Upper lobe of left lung (tissue), 6 donors: ENCODE results near the gene MSH6. TPM values are rescaled to one million over a fixed set of nuclear protein-coding genes. Genes with fewer than 3 reads are reported as not detected.

Experiments
- ATAC-seq, 2 donors: fragments of 200-7000 bp; cut with Tn5 transposase; one replicate each; pipeline ENCODE4 v1.9.1; 2022; ENCODE audit warnings: mild to moderate bottlenecking in 2 of 2, moderate library complexity in 2 of 2; ENCODE audit not compliant: low FRiP score in 2 of 2
- DNase-seq, 2 donors: peaks; one replicate each; pipeline ENCODE4 v3.0.0-alpha.2; 2019 to 2020
- H3K27ac ChIP-seq, 4 donors: fragments of 200-600 bp; sonication (generic); one replicate each; pipeline ENCODE4 v1.5.1; 2016 to 2019
- H3K27me3 ChIP-seq, 4 donors: fragments of 200-600 bp; sonication (generic); one replicate each; pipeline ENCODE4 v1.5.1; 2017 to 2019
- H3K36me3 ChIP-seq, 4 donors: fragments of 200-600 bp; sonication (generic); one replicate each; pipeline ENCODE4 v1.5.1; 2016 to 2019
- H3K4me1 ChIP-seq, 4 donors: fragments of 200-600 bp; sonication (generic); one replicate each; pipeline ENCODE4 v1.5.1; 2018 to 2019
- H3K4me3 ChIP-seq, 4 donors: fragments of 200-600 bp; sonication (generic); one replicate each; pipeline ENCODE4 v1.5.1; 2017 to 2019; ENCODE audit warnings: mild to moderate bottlenecking in 2 of 4, moderate library complexity in 1 of 4
- H3K9me3 ChIP-seq, 4 donors: fragments of 200-600 bp; sonication (generic); one replicate each; pipeline ENCODE4 v1.5.1; 2018 to 2019
- EP300 ChIP-seq, 4 donors: sonication (generic); formaldehyde crosslinking; IDR thresholded peaks; one replicate each; pipeline ENCODE4 v1.5.1; 2017; ENCODE audit warnings: antibody characterized with exemption in 4 of 4, control low read depth in 2 of 4
- POLR2A ChIP-seq, 4 donors: fragments of 450-650 bp; IDR thresholded peaks; one replicate each; pipeline ENCODE4 v1.5.1; 2016 to 2017; ENCODE audit warnings: antibody characterized with exemption in 4 of 4, mild to moderate bottlenecking in 2 of 4
- POLR2AphosphoS5 ChIP-seq, 2 donors: sonication (generic); formaldehyde crosslinking; IDR thresholded peaks; one replicate each; pipeline ENCODE4 v1.5.1; 2017; ENCODE audit warnings: antibody characterized with exemption in 2 of 2
- WGBS, 2 donors: methylation state at CpG; one replicate each; pipeline ENCODE4 v1.1.5; 2017 to 2018; 5-methylcytosine and 5-hydroxymethylcytosine counted together
- total RNA-seq, 6 donors: library from RNA; depleted of rRNA in 4 of 6; stranded (reverse); fragments of >200 nt in 4 of 6; gene quantifications; one replicate each; pipeline versions ENCODE4 v1.1.0 to v1.2.1, GENCODE V29; 2016 to 2021
- TF ChIP-seq, protein P1 (sequence below), 6 experiments: fragments of 450-650 bp in 4 of 6; fragments of 200-600 bp in 2 of 6; sonication (generic) in 2 of 6; IDR thresholded peaks; one replicate each; pipeline ENCODE4 v1.5.1; 2016 to 2019; ENCODE audit warnings: antibody characterized with exemption in 6 of 6
- donor health status: DM: no; HTN: no; CAD: no; lungs with moderate emphysema.
- donor health status: DM: no; HTN: yes; CAD: no; lungs with severe emphysema.

The MSH6 gene
- total RNA-seq, 6 donors from 2014 or later = 21.6 to 35.5 (median 30.3) TPM

- no peak for TF ChIP-seq POLR2AphosphoS5 (IDR thresholded peaks at IDR 0.05)
- no peak for TF ChIP-seq POLR2A (IDR thresholded peaks at IDR 0.05)
- TF ChIP-seq, protein P1, sequence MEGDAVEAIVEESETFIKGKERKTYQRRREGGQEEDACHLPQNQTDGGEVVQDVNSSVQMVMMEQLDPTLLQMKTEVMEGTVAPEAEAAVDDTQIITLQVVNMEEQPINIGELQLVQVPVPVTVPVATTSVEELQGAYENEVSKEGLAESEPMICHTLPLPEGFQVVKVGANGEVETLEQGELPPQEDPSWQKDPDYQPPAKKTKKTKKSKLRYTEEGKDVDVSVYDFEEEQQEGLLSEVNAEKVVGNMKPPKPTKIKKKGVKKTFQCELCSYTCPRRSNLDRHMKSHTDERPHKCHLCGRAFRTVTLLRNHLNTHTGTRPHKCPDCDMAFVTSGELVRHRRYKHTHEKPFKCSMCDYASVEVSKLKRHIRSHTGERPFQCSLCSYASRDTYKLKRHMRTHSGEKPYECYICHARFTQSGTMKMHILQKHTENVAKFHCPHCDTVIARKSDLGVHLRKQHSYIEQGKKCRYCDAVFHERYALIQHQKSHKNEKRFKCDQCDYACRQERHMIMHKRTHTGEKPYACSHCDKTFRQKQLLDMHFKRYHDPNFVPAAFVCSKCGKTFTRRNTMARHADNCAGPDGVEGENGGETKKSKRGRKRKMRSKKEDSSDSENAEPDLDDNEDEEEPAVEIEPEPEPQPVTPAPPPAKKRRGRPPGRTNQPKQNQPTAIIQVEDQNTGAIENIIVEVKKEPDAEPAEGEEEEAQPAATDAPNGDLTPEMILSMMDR (IDR thresholded peaks at IDR 0.05) = no peak
- no peak for TF ChIP-seq EP300 (IDR thresholded peaks at IDR 0.05)
- H3K4me1 ChIP-seq = no peaks in the 10 kb centered on the region
- ATAC-seq = no peak
- H3K9me3 ChIP-seq = no peaks in the 10 kb centered on the region
- H3K36me3 ChIP-seq = peaks cover 19 to 93% (median 46%) of the 10 kb centered on the region in 4 donors
- no peak overlapping the region for H3K4me3 ChIP-seq
- 96% methylated on average over 3 of the region's 3 CpGs for WGBS, 2 donors
- no peak overlapping the region for H3K27ac ChIP-seq
- no peaks in the 10 kb centered on the region for H3K27me3 ChIP-seq
- no peak for DNase-seq
Observed at GRCh38 chr2:47819834-47820233, 36.9 kb downstream of the MSH6 start.

GRCh38 chr2:47822518-47822917 is 39.6 kb downstream of the MSH6 start:
- H3K4me1 ChIP-seq = no peaks in the 10 kb centered on the region
- ATAC-seq (no peak), DNase-seq (no peak)
- H3K27me3 ChIP-seq = no peaks in the 10 kb centered on the region
- H3K36me3 ChIP-seq = peaks cover 22 to 86% (median 34%) of the 10 kb centered on the region in 4 donors
- no peaks in the 10 kb centered on the region for H3K9me3 ChIP-seq
- H3K4me3 ChIP-seq = no peak overlapping the region
- no peak overlapping the region for H3K27ac ChIP-seq
- TF ChIP-seq POLR2AphosphoS5 (IDR thresholded peaks at IDR 0.05) (no peak), EP300 (IDR thresholded peaks at IDR 0.05) (no peak)
- TF ChIP-seq, protein P1 (IDR thresholded peaks at IDR 0.05) = no peak

DNA sequence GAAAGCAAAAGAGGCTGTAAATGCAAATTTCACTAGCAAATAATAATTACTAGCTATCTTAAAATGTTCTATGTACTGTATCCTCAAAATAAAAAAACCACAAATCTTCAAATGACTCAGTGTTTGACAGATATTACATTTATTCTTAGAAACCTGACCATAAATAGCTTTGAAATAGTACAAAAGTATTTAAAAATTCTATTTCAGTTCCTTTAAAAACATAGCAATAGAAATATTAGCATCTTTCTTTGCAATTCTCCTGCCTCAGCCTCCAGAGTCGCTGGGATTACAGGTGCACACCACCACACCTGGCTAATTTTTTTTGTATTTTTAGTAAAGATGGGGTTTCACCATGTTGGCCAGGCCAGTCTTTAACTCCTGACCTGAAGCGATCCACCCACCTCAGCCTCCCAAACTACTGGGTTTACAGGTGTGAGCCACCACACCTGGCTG is 50.6 kb downstream of the MSH6 start:
- 93 to 95% methylated on average over 2 of the region's 2 CpGs for WGBS, 2 donors
- DNase-seq (no peak), ATAC-seq (no peak)
- no peak overlapping the region for H3K27ac ChIP-seq
- peaks cover 20 to 96% (median 60%) of the 10 kb centered on the region in 4 donors for H3K36me3 ChIP-seq
- H3K4me1 ChIP-seq = no peaks in the 10 kb centered on the region
- no peaks in the 10 kb centered on the region for H3K9me3 ChIP-seq
- TF ChIP-seq POLR2A (IDR thresholded peaks at IDR 0.05) (no peak), POLR2AphosphoS5 (IDR thresholded peaks at IDR 0.05) (no peak), EP300 (IDR thresholded peaks at IDR 0.05) (no peak)
- TF ChIP-seq, protein P1 (IDR thresholded peaks at IDR 0.05) = no peak
- no peak overlapping the region for H3K4me3 ChIP-seq
- H3K27me3 ChIP-seq = no peaks in the 10 kb centered on the region

DNA sequence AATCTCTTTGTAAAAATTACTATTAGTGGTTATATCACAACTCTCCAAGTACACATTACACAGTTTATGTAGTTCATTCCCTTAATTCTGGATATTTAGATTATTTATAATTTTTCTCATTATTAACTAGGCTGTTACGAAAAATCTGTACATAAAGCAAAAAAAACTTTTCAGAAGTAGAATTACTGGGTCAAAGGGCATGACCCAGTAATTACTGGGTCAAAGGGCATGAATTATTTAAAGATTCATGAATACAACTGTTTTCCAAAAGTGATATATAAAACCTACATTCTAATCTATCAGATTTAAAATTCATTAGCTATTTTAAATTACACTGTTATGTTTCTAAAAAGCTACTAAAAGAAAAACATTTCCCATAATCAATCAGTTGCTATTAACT is 55.3 kb downstream of the MSH6 start:
- WGBS, 2 donors = 93 to 96% methylated on average over 1 of the region's 1 CpG
- Histone ChIP-seq H3K27me3 (no peaks in the 10 kb centered on the region), H3K4me3 (no peak overlapping the region), H3K9me3 (no peaks in the 10 kb centered on the region), H3K36me3 (peaks cover 15 to 64% (median 42%) of the 10 kb centered on the region in 4 donors), H3K27ac (no peak overlapping the region), H3K4me1 (no peaks in the 10 kb centered on the region)
- DNase-seq = no peak
- ATAC-seq = no peak
- no peak for TF ChIP-seq POLR2A (IDR thresholded peaks at IDR 0.05)
- TF ChIP-seq POLR2AphosphoS5 (IDR thresholded peaks at IDR 0.05) = no peak
- TF ChIP-seq, protein P1 (IDR thresholded peaks at IDR 0.05) = no peak
- TF ChIP-seq EP300 (IDR thresholded peaks at IDR 0.05) = no peak

DNA sequence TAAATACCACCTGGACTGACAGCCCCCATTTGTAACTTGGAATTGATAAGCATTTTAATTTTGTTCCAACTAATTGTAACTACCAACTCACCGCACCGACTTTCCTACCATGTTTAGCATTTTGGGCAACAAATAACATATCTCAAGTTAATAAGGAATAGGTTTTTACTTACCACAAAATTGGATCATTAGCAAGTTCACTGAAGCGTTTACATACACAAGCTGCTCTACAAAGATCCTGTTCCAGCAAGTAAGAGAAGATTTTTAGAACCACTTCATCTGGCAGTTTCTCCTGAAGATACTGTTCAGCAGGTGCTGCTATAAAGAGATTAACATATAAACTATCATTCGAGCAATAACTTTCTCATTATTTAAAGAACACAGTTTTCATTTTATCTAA is 55.7 kb downstream of the MSH6 start:
- ATAC-seq (no peak), DNase-seq (no peak)
- Histone ChIP-seq H3K4me3 (no peak overlapping the region), H3K36me3 (peaks cover 13 to 60% (median 39%) of the 10 kb centered on the region in 4 donors), H3K27me3 (no peaks in the 10 kb centered on the region), H3K4me1 (peaks cover 0 to 3% (median 0%) of the 10 kb centered on the region in 4 donors), H3K27ac (no peak overlapping the region), H3K9me3 (no peaks in the 10 kb centered on the region)
- no peak for TF ChIP-seq POLR2A (IDR thresholded peaks at IDR 0.05)
- TF ChIP-seq, protein P1 (IDR thresholded peaks at IDR 0.05) = no peak
- TF ChIP-seq POLR2AphosphoS5 (IDR thresholded peaks at IDR 0.05) = no peak
- no peak for TF ChIP-seq EP300 (IDR thresholded peaks at IDR 0.05)
- 85 to 95% methylated on average over 4 of the region's 4 CpGs for WGBS, 2 donors
